GM18867 (cell line): ENCODE measurements around the gene ACVRL1.

Experiments used
- ATAC-seq: cut with Tn5 transposase; IDR thresholded peaks from one replicate; pipeline ENCODE4 v1.9.1; 2021; ENCODE audit warnings: mild to moderate bottlenecking, moderate library complexity; ENCODE audit not compliant: unreplicated experiment

The ACVRL1 gene

GRCh38 chr12:51938726-51939125, 31.4 kb downstream of the ACVRL1 start:
- no peak for ATAC-seq

DNA sequence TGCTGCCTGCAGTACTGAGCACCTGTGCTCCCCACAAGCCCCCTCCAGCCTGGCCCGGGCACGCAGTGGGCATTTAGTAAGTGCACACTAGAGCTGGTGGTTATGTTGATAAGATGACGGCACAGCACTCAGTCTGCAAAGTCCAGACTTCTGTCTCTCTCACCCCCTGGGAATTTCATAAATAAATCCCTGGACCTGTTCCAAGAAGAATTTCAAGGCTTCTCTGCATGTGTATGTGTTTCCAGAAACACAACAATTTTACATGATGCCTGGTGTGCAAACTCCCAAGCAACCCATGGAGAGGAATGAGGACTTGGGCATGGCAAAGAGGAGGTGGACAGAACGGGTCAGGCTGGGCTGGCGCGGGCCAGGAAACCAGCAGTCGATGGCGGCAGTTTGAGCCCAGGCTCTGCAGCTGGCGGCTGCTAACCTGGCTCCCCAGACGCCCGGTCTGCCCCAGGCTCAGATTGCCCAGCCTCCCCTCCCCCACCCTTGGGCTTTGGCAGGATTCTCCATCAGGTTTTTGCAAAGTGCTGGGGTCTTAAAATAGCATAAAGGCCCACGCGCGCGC, 33.8 kb downstream of the ACVRL1 start:
- no peak for ATAC-seq

- ATAC-seq = no peak
Observed at GRCh38 chr12:51941604-51942003, 34.3 kb downstream of the ACVRL1 start.

DNA sequence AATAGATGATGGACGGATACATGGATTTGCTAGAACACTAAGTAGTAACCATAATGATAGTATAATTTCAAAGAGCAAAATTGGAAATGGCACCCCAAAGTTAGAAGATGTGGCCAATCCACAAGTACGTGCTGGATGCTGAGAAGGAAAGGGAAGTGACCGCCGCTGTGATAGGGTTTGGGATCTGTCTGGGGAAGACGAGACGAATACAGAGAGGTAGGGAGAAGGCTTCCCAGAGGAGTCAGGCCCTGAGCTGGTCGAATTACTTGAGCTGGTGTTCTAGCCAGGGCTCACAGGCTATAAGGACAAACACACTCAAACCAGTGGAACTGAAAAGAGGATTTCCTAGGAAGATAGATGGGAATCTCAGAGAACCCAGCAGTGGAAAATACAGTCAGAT, 34.8 kb downstream of the ACVRL1 start:
- no peak for ATAC-seq

- ATAC-seq = no peak
Observed at GRCh38 chr12:51942501-51943000, 35.2 kb downstream of the ACVRL1 start.

- ATAC-seq = no peak
Observed at GRCh38 chr12:51943346-51943745, 36.0 kb downstream of the ACVRL1 start.

- no peak for ATAC-seq
Observed at GRCh38 chr12:51944608-51945233, 37.4 kb downstream of the ACVRL1 start.

GRCh38 chr12:51947246-51947996, 40.1 kb downstream of the ACVRL1 start:
- no peak for ATAC-seq

GRCh38 chr12:51948066-51948465, 40.8 kb downstream of the ACVRL1 start:
- no peak for ATAC-seq

- ATAC-seq = no peak
Observed at GRCh38 chr12:51949342-51950030, 42.2 kb downstream of the ACVRL1 start.

GRCh38 chr12:51950682-51951198, 43.4 kb downstream of the ACVRL1 start:
- ATAC-seq = no peak

GRCh38 chr12:51951199-51951842, 44.0 kb downstream of the ACVRL1 start, which contains the start of gene ACVR1B:
TSS of gene ACVR1B (plus strand) at chr12:51951699. CDS start at chr12:51951744, 45 bp downstream.
- peak; percentile 92 for ATAC-seq

DNA sequence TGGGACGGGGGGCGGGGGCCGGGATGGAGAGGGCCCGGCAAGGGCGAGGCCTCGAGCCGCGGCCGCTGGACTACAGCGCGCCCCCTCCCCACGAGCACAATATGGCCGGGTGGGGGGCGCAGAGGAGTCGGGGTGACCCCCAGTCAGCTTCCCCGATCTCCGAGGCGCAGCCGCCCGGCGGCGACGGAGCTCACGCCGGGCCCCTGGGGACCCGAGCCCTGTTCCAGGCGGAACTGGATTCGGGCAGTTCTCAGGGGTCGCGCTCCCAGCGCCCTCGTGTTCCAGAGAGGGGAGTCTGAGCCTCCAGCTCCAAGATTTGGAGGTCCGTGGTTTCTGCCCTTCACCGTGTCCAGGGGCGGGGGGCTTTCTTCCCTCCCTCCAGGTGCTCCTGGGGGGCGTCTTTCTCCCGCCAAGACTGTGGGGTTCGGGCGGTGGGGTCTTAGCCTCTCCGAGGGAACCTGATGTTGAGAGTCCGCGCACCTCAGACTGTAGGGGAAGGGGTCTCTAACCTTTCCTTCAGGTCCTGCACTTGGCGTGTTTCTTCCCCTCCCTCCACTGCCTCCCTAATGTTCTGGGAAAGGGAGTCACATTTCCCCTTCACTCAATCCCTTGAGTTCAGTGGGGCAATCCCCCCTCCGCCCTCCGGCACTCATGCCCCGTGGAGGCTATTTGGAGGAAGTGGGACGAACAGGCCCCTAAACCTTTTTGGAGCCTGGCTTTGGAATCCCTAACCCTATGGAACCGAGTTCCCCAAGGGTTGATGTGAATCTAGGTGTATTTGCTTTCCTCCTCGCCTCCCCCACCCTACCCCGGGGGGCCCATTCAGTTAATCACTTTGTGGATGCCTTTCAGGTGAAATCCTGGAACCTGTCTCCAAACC, 44.8 kb downstream of the ACVRL1 start:
- peak; percentile 9 for ATAC-seq

- no peak for ATAC-seq
Observed at GRCh38 chr12:51953089-51953488, 45.8 kb downstream of the ACVRL1 start.

DNA sequence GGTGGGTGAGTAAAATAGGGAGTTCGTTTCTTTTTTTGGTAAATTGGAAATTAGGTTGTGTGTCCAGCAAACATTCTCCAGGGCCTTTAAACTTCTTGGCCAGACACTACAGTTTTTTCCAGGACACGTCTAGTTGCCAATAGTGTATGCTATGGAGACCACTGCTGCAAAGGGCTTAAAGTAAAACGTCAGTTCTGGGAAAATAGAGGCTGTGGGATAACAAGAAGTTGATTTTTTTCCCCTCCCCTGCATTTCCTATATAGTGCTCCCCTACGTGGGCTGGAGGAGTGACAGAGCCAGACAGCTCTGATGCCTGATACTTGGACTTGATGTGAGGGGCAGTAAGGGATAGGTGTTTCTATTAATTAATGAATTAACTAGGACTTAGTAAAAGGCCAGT, 46.6 kb downstream of the ACVRL1 start:
- no peak for ATAC-seq

DNA sequence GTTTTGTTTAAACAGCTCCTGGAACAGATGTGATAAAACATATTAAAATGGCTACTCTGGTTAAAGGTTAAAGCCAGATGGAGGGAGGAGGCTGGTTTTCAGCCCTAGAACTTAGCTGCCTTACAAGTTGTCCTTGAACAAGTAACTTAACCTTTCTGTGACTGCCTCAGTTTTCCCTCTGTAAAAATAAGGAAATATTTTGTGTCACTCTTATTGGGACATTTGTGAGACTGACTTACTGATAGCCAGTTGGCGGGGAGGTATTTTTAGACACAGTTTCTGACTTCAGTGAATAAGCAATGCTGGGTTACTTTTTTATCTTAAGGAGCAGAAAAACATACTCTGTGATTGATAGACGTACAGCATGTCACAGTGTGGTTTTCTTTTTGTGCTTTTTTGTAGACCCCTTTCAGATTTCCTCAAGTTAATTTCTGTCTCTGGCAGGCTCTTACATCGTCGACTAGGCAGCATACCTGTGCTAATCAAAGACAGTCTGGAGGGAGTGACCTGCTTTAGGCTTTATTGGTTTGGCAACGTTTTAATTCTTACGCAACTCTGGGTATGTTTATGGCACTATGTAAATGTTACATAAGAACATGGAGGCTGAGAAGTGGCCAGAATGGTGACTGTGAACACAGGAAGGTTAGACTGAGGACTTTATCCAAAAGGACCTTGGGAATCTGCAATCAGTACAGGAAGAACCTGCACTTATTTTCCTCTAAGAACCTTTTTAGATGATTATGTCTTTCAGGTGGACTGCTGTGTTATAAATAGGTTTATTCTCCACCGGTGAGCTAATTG, 47.5 kb downstream of the ACVRL1 start:
- ATAC-seq = no peak

GRCh38 chr12:51955702-51956101, 48.4 kb downstream of the ACVRL1 start:
- no peak for ATAC-seq

- ATAC-seq = no peak
Observed at GRCh38 chr12:51958542-51958941, 51.2 kb downstream of the ACVRL1 start.

DNA sequence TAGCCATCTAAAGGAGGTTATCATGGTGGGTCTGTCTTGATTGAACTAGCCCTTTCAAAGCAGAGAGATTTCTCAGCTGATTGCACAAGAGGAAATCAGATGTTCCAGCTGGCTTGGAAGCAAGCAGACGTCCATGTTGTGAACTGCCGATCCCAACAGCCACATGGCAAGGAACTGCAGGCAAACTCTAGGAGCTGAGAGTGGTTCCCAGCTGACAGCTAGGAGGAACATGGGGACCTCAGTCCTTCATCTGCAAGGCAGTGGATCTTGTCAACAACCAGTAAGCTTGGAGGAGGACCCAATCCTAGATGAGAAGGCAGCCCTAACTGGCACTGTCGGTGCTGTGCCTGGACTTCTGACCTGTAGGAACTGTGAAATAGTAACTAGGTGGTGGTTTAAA, 51.9 kb downstream of the ACVRL1 start:
- ATAC-seq = no peak
